Esophagus squamous epithelium (tissue), 5 donors: ENCODE results near the gene TLE5. TPM values are rescaled to one million over a fixed set of nuclear protein-coding genes. Genes with fewer than 3 reads are reported as not detected.

ENCODE experiments used
- DNase-seq: peaks from one replicate; lab custom pipeline; 2025; lab: John Stamatoyannopoulos, UW
- H3K27ac ChIP-seq, 4 donors: fragments of 200-600 bp; sonication (generic); one replicate each; pipeline ENCODE4 v1.5.1; 2016 to 2019; ENCODE audit warnings: mild to moderate bottlenecking in 1 of 4
- H3K27me3 ChIP-seq, 4 donors: fragments of 200-600 bp; sonication (generic); 1 replicate in 3 of 4; 2 replicates in 1 of 4; pipeline versions ENCODE4 v1.5.1 to v1.6.0; 2017 to 2021; ENCODE audit warnings: antibody characterized with exemption in 1 of 4
- H3K36me3 ChIP-seq, 3 donors: fragments of 200-600 bp; sonication (generic); one replicate each; pipeline ENCODE4 v1.5.1; 2016 to 2019
- H3K4me1 ChIP-seq, 3 donors: fragments of 200-600 bp; sonication (generic); one replicate each; pipeline ENCODE4 v1.5.1; 2017 to 2019
- H3K4me3 ChIP-seq, 4 donors: fragments of 200-600 bp; sonication (generic); 1 replicate in 3 of 4; 2 replicates in 1 of 4; pipeline ENCODE4 v1.5.1; 2016 to 2019; ENCODE audit warnings: mild to moderate bottlenecking in 2 of 4, moderate library complexity in 1 of 4
- H3K9me3 ChIP-seq, 3 donors: fragments of 200-600 bp; sonication (generic); one replicate each; pipeline ENCODE4 v1.5.1; 2016 to 2019
- CTCF ChIP-seq, 6 experiments: fragments of 450-650 bp in 4 of 6; fragments of 200-600 bp in 2 of 6; sonication (generic) in 2 of 6; IDR thresholded peaks; one replicate each; pipeline ENCODE4 v1.5.1; 2016 to 2019; ENCODE audit warnings: antibody characterized with exemption in 6 of 6, mild to moderate bottlenecking in 4 of 6, moderate library complexity in 4 of 6
- POLR2A ChIP-seq, 4 donors: fragments of 450-650 bp; IDR thresholded peaks; one replicate each; pipeline ENCODE4 v1.6.1; 2017; ENCODE audit warnings: antibody characterized with exemption in 4 of 4, mild to moderate bottlenecking in 4 of 4, moderate library complexity in 3 of 4
- whole genome bisulfite sequencing, 2 donors: methylation state at CpG; one replicate each; pipeline ENCODE4 v1.1.5; 2018; 5-methylcytosine and 5-hydroxymethylcytosine counted together
- intact Hi-C: fragments of 100-400 bp; cut with DNase I; formaldehyde crosslinking; loops from one replicate; pipeline ENCODE4 v1.15.0; 2022
- total RNA-seq, 4 donors: library from RNA; depleted of rRNA; stranded (reverse); fragments of >200 nt; gene quantifications; one replicate each; pipeline ENCODE4 v1.1.0, GENCODE V29; 2016
- donor health status: DM: yes; HTN: yes; CAD: no.

TLE5 gene
- total RNA-seq, 4 donors from 2014 or later: 141 to 433 (median 298) TPM

GRCh38 chr19:3024870-3025548 lies 37.3 kb downstream of the TLE5 start:
- peaks cover 0 to 28% (median 0%) of the 10 kb centered on the region in 4 donors for H3K27me3 ChIP-seq
- no peak for DNase-seq

GRCh38 chr19:3024509-3024869 lies 37.8 kb downstream of the TLE5 start:
- H3K4me3 ChIP-seq: no peak overlapping the region
- H3K27ac ChIP-seq: no peak overlapping the region
- 60 to 70% methylated on average over 1 to 4 of the region's 5 CpGs for WGBS, 2 donors
- H3K27me3 ChIP-seq: peaks cover 0 to 23% (median 0%) of the 10 kb centered on the region in 4 donors
- H3K36me3 ChIP-seq: peaks cover 0 to under 1% (median 0%) of the 10 kb centered on the region in 3 donors
- H3K9me3 ChIP-seq: no peaks in the 10 kb centered on the region
- DNase-seq: no peak
- TF ChIP-seq POLR2A (IDR thresholded peaks at IDR 0.05): no peak
- TF ChIP-seq CTCF (IDR thresholded peaks at IDR 0.05): no peak
- intact Hi-C loops: no loop called here
- peaks cover 2 to 17% (median 7%) of the 10 kb centered on the region in 3 donors for H3K4me1 ChIP-seq

More at GRCh38 chr19:3024870-3025548, 37.3 kb downstream of the TLE5 start:
- peaks cover 3 to 23% (median 9%) of the 10 kb centered on the region in 3 donors for H3K4me1 ChIP-seq
- H3K4me3 ChIP-seq: no peak overlapping the region
- H3K27ac ChIP-seq: no peak overlapping the region
- H3K36me3 ChIP-seq: no peaks in the 10 kb centered on the region
- no peak for TF ChIP-seq POLR2A (IDR thresholded peaks at IDR 0.05)
- TF ChIP-seq CTCF (IDR thresholded peaks at IDR 0.05): no peak
- WGBS, 2 donors: 80 to 88% methylated on average over 5 to 10 of the region's 30 CpGs
- H3K9me3 ChIP-seq: no peaks in the 10 kb centered on the region
- intact Hi-C loops: no loop called here

GRCh38 chr19:3020321-3020960 lies 41.9 kb downstream of the TLE5 start:
- Histone ChIP-seq H3K4me3 (no peak overlapping the region), H3K9me3 (no peaks in the 10 kb centered on the region), H3K27ac (no peak overlapping the region), H3K27me3 (peaks cover 0 to 9% (median 0%) of the 10 kb centered on the region in 4 donors), H3K4me1 (no peaks in the 10 kb centered on the region), H3K36me3 (peaks cover 0 to 8% (median 0%) of the 10 kb centered on the region in 3 donors)
- DNase-seq: no peak
- 84 to 85% methylated on average over 14 to 16 of the region's 18 CpGs for WGBS, 2 donors
- intact Hi-C loops: no loop called here
- TF ChIP-seq CTCF (IDR thresholded peaks at IDR 0.05) (no peak), POLR2A (IDR thresholded peaks at IDR 0.05) (no peak)

GRCh38 chr19:3019211-3019854 lies 43.0 kb downstream of the TLE5 start:
- Histone ChIP-seq H3K4me3 (no peak overlapping the region), H3K4me1 (no peaks in the 10 kb centered on the region), H3K27ac (no peak overlapping the region), H3K9me3 (no peaks in the 10 kb centered on the region), H3K27me3 (no peaks in the 10 kb centered on the region), H3K36me3 (peaks cover 0 to 12% (median 0%) of the 10 kb centered on the region in 3 donors)
- no peak for DNase-seq
- intact Hi-C loops: no loop called here
- TF ChIP-seq CTCF (IDR thresholded peaks at IDR 0.05) (no peak), POLR2A (IDR thresholded peaks at IDR 0.05) (no peak)
- WGBS, 2 donors: 66 to 84% methylated on average over 2 to 10 of the region's 28 CpGs

- TF ChIP-seq CTCF (IDR thresholded peaks at IDR 0.05) (no peak), POLR2A (IDR thresholded peaks at IDR 0.05) (no peak)
- Histone ChIP-seq H3K4me3 (no peak overlapping the region), H3K4me1 (no peaks in the 10 kb centered on the region), H3K36me3 (peaks cover 0 to 12% (median 0%) of the 10 kb centered on the region in 3 donors), H3K27ac (no peak overlapping the region), H3K27me3 (no peaks in the 10 kb centered on the region), H3K9me3 (no peaks in the 10 kb centered on the region)
- 90 to 93% methylated on average over 5 to 7 of the region's 7 CpGs for WGBS, 2 donors
- intact Hi-C loops: no loop called here
- DNase-seq: no peak
Observed at GRCh38 chr19:3017923-3018322, 44.4 kb downstream of the TLE5 start.
